A673 (cell line): ENCODE data around the gene IMPDH2.

Experiments used
- EZH2 ChIP-seq: fragments of 200-600 bp; sonication (generic); IDR thresholded peaks from 2 replicates; pipeline ENCODE4 v1.6.1; 2017; ENCODE audit warnings: borderline replicate concordance, low read depth, mild to moderate bottlenecking, mixed read lengths, antibody characterized with exemption, low read length; ENCODE audit not compliant: poor library complexity, severe bottlenecking
- TF ChIP-seq, protein P1 (sequence below): fragments of 300-800, 200-600 bp; sonication (generic); conservative IDR thresholded peaks from 2 replicates; pipeline ENCODE4 v1.5.1; 2017; ENCODE audit warnings: low read depth, mild to moderate bottlenecking, antibody characterized with exemption, low read length, moderate library complexity, mixed read lengths

DNA sequence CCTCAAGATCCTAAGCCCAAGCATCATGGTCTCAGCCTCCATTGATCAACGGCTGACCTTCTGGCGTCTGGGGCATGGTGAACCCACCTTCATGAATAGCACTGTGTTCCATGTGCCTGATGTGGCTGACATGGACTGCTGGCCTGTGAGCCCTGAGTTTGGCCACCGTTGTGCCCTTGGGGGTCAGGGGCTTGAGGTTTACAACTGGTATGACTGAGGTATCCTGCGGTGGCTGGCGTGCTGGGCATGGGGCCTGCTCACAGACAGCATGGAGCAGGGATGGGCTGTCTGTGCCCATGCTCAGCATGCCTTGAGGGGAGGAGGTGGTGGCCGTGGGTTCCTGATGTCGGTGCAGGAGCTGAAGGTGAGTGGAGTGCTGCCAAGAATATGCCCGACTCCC is 14.1 kb downstream of the IMPDH2 start:
- TF ChIP-seq, protein P1, sequence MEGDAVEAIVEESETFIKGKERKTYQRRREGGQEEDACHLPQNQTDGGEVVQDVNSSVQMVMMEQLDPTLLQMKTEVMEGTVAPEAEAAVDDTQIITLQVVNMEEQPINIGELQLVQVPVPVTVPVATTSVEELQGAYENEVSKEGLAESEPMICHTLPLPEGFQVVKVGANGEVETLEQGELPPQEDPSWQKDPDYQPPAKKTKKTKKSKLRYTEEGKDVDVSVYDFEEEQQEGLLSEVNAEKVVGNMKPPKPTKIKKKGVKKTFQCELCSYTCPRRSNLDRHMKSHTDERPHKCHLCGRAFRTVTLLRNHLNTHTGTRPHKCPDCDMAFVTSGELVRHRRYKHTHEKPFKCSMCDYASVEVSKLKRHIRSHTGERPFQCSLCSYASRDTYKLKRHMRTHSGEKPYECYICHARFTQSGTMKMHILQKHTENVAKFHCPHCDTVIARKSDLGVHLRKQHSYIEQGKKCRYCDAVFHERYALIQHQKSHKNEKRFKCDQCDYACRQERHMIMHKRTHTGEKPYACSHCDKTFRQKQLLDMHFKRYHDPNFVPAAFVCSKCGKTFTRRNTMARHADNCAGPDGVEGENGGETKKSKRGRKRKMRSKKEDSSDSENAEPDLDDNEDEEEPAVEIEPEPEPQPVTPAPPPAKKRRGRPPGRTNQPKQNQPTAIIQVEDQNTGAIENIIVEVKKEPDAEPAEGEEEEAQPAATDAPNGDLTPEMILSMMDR, result no peak
- no peak for TF ChIP-seq EZH2
